Activated naive CD8-positive, alpha-beta T cell treated with anti-CD3 and anti-CD28 coated beads, Interleukin-2, amount 50 U/mL, for 16 hours (primary cell): ENCODE measurements around the gene FAM161A.
"Not testable (repeated sequence)": the region's sequence is repeated elsewhere in the genome, so short reads cannot be mapped to it uniquely, and the experiment has no call there.

ENCODE experiments used
- DNase-seq: peaks from one replicate; pipeline ENCODE4 v3.0.0-alpha.2; 2020; ENCODE audit warnings: low read depth, low spot score

FAM161A gene

DNA sequence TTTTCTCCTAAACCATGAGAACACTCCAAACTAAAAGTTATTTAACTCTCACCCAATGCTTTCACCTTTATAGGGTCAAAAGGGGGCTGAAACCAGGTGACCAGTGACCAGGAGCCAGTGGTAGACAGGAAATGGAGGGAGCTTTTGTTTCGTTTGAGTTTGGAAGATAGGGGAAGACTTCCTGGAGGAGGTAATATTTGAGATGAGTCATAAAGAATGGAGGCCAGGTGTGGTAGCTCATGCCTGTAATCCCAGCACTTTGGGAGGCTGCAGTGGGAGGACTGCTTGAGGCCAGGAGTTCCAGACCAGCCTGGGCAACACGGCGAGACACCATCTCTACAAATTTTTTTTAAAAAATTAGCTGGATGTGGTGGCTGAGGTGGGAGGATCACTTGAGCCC lies 8.5 kb downstream of the FAM161A start:
- no peak for DNase-seq

DNA sequence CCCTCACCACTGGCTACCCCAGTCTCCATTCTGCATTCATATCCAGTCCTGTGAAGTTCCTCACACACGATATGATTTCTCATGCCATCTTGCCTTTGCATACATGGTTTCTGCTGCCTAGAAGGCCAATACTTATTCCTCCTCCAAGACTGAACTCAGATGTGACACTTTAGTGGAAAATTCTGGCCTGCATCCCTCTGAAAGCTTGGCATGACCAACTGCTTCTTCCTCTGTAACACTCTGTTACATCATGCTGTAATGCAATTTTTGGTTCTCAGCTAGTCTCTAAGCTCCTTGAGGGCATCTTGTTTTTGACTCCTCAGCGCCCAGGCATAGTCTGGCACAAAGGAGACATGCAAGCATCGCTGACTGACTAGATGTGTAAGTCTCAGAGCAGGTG lies 12.6 kb downstream of the FAM161A start:
- no peak for DNase-seq

DNA sequence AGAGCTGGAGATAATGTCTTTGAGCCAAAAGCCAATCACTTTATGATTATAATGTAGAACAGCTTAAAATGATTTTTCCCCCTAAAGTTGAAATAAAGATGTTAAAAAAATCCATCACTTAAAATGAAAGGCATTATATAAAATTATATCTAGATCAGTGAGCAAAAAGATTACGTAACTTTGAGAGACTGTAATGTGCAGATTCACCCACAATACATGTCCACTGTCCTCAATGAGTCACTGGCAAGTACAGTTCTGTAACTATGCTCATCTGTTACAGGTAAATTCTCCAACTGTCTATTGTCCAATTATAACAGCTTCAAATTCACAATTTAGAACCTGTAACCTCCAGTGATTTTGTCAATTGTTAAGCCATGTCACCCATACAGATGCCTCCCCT lies 19.0 kb downstream of the FAM161A start:
- no peak for DNase-seq

DNA sequence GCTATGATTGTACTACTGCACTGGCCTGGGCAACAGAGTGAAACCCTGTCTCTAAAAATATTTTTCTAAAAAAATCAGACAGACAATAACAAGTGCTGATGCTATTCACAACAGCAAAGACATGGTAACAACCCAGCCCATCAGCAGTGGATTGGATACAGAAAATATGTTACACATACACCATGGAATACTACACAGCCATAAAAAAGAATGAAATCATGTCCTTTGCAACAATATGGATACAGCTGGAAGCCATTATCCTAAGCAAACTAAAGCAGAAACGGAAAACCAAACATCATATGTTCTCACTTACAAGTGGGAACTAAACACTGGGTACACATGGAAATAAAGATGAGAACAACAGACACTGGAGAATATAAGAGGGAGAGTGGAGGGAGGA lies 19.9 kb downstream of the FAM161A start:
- DNase-seq = no peak

DNA sequence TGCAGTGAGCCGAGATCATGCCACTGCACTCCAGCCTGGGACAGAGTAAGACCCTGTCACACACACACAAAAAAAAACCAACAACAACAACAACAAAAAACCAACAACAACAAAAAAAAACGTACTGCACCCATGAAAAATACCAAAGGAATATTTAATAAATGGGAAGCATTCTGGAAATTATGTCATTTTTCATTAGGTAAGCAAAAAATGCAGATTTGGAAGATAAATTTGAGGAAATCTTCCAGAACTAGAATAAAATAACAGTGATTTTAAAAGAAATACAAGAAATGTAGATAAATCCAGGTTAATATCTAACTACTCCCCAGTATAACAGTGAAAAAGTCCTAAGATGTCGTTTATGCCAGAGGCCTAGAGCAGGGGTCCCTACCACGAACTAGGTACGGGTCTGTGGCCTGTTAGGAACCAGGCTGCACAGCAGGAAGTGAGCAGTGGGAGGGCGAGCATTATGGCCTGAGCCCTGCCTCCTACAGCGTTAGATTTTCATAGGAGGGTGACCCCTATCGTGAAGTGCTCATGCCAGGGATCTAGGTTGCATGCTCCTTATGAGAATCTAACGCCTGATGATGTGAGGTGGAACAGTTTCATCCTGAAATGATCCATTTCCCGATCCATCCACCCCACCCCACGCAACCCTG lies 21.5 kb downstream of the FAM161A start:
- no peak for DNase-seq

DNA sequence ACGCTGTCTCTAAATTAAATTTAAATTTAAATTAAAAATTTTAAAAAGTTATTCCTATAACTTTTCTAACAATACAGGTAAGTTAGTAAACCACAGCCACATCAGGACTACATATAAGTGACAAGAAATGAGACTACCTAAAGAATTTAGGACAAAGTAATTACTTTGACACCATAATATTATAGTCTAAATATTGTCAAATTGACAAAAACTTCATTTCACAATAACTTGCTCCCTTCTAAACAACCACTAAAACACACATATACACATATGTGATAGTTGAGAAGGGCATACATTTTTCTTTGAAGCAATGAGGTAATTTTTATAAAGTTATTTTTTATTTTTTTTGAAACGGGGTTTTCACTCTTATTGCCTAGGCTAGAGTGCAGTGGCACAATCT lies 31.6 kb downstream of the FAM161A start:
- DNase-seq = no peak

DNA sequence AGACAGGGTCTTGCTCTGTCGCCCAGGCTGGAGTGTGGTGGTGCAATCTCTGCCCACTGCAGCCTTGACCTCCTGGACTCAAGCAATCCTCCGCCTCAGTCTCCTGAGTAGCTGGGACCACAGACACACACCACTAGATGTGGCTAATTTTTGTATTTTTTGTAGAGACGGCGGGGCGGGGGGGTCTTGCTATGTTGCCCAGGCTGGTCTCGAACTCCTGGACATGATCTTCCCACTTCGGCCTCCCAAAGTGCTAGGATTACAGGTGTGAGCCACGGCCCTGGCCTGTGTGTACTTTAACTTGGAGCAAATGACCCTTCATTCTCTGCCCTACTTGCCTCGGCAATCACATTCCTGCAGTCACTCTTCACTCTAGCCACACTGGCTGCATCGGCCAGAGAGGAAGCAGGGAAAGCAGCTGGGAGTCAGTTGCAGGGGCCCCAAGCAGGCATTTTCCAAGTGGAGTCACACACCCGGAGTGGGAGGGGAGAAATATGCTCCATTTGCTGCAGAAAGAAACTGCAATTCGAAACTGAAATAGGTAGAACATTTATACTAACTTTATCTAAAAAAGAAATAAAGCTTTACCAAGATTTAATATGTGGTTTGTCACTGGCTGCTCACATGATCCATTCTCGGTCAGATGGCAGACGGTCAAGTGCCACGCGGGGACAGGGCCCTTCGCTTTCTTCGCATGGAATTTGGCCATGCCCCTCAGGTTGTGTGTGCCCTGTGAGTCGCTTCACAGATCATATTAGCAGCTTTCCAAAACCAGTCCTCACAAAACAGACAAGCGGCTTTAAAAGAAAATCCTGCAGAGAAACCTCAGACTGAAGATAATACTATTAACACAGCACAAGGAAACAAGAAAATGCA lies 37.1 kb downstream of the FAM161A start:
- no peak for DNase-seq

DNA sequence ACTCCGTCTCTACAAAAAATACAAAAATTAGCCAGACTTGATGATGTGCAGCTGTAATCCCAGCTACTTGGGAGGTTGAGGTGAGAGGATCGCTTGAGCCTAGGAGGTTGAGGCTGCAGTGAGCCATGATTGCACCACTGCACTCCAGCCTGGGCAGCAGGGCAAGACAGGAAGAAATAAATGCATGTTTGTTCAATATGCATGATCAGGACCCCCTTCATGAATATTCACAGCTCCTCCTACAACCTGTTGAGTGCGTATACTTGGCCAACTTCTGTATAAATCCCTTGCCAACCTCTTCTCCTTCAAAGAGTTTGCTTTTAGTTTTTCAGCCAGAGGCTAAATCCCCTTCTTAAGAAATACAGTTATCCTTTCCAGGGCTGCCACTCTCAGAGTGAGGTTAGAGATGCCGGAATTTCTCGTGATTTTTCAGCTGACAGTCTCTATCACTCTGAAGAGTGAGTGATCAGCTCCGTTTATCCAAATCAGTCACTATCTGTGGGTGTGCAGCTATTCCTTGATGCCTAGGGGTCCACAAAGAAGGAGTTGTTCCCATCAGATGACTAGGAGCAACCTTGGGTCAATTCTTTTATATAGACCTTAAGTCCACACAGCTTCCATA lies 39.2 kb downstream of the FAM161A start:
- DNase-seq = no peak

DNA sequence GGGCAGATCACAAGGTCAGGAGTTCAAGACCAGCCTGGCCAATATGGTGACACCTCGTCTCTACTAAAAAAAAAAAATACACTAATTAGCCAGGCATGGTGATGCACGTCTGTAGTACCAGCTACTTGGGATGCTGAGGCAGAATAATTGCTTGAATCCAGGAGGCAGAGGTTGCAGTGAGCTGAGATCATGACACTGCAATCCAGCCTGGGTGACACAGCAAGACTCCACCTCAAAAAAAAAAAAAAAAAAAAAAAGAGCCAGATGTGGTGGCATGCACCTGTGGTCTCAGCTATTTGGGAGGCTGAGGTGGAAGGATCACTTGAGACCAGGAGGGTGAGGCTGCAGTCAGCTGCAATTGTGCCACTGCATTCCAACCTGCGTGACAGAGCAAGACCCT lies 40.5 kb downstream of the FAM161A start:
- not testable (repeated sequence) for DNase-seq

DNA sequence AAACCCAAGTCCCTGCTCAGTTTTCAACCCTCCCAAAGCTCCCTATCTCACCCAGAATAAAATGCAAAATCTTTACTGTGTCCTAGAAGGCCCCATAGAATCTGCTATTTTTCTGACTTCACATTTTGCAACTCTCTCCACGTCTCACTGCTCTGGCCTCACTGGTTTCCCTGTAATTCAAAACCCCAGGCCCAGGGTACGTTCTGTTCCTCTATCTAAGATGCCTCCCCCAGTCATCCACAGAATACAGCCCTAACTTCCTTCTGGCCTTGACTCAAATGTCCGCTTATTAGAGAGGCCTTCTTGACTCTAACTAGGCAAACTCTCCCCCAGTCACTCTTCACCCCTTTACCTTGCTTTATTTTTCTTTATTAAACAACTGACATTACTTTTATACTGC lies 42.0 kb downstream of the FAM161A start:
- no peak for DNase-seq

DNA sequence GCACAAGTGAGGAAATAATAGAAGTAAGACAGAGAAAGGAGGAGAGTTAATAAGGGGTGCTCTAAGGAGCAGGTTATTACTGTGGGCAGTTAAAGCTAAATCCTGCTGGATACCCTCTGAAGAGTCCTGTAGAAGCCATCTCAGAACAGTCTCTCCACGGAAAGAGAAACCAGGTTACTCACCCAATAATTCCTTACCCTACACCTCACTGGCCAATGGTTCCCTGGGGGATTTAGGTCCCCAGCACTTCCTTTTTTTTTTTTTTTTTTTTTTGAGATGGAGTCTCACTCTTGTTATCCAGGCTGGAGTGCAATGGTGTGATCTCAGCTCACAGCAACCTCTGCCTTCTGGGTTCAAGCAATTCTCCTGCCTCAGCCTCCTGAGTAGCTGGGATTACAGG lies 43.7 kb downstream of the FAM161A start:
- DNase-seq = not testable (repeated sequence)

DNA sequence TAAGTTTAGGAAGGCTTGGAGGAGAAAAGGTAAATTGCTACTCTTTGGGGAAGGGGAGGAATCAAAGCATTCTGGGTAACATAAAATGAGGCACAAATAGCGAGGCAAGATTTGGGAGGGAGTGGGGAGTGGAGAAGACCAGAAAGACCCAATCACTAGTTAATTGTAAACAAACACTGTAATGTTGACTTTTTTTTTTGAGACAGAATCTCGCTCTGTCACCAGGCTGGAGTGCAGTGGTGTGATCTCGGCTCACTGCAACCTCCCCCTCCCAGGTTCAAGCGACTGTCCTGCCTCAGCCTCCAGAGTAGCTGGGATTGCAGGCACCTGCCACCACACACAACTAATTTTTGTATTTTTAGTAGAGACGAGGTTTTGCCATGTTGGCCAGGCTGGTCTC lies 45.2 kb downstream of the FAM161A start:
- not testable (repeated sequence) for DNase-seq

DNA sequence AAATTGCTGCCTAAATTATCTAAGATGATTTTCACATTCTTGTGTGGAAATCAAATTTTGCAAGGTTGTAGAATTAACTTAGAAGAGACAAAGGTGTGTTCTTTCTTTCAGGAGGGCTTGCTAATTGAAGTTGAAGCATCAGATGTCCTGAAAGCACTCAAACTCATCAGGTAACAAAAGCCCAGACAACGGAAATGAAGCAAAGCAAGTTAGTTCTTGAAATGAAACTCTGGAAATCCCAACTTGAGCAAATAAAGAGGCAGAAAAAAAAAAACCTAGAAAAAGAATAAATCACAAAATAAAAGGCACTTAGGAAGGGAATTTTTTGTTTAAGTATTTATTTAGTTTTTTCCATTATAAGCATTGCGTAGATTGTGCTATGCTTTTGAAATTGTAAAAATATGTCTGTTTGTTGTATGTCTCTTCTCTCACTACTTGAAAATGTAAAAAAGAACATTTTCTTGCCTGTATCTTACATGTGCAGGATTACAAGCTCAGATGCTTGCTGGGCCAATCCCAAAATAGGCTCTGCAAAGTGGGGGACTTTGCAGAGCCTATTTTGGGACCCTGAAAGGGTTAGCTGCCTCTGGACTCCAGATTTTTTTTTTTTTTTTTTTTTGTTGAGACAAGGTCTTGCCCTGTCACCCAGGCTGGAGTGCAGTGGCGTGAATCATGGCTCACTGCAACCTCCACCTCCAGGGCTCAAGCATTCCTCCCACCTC lies 46.7 kb downstream of the FAM161A start:
- DNase-seq = no peak

DNA sequence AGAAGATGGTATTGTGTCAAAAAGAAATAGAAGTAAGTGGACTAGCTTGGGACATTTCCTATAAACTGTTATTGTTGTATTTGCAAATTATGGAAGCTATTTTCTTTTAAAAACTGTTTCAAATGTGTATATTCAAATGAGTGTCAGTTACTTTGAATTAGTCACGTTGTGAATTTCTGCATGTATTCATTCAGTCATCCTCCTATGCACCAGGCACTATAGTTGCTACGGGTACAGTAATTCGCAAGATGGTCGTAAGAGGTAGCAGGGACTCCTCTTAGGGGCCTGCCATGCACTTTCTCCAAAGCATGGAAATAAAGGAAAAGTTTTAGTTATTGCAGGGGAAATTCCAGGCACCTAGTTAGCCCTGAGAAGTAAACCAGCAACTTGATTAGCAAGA lies 51.3 kb downstream of the FAM161A start:
- DNase-seq = no peak

DNA sequence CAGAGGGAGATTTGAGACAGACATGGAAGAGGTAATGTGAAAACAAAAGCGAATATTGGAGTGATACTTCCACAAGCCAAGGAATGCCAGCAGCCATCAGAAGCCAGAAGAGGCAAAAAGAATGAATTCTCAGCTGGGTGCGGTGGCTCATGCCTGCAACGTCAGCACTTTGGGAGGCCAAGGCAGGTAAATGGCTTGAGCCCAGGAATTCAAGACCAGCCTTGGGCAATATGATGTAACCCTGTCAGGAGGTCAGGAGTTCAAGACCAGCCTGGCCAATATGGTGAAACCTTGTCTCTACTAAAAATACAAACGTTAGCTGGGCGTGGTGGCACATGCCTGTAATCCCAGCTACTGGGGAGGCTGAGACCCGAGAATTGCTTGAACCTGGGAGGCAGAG lies 54.8 kb downstream of the FAM161A start:
- DNase-seq = no peak

DNA sequence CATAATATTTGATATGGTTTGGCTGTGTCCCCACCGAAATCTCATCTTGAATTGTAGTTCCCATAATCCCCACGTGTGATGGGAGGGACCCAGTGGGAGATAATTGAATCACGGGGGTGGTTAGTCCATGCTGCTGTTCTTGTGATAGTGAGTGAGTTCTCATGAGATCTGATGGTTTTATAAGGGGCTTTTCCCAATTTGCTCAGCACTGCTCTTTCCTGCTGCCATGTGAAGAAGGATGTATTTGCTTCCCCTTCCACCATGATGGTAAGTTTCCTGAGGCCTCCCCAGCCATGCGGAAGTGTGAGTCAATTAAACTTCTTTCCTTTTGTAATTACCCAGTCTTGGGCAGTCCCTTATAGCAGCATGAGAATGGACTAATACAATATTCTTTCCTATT lies 56.4 kb downstream of the FAM161A start:
- not testable (repeated sequence) for DNase-seq

DNA sequence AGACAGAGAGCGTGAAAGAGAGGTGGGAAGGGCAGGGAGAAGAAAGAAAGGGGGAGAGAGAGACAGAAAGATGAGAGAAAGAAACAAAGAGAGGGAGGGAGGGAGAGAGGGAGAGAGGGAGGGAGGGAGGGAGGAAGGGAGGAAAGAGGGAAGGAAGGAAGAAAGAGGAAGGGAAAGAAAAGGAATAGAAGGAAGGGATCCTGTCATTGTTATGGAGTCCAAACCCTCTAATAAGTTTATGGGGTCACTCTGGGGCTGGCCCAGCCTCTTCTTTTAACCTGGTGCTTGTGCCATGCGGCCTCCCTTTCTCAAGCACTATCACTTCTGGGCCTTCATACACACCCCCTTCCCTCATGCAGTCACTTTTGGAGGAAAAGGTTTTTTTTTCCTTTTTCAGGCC lies 58.5 kb downstream of the FAM161A start:
- no peak for DNase-seq

DNA sequence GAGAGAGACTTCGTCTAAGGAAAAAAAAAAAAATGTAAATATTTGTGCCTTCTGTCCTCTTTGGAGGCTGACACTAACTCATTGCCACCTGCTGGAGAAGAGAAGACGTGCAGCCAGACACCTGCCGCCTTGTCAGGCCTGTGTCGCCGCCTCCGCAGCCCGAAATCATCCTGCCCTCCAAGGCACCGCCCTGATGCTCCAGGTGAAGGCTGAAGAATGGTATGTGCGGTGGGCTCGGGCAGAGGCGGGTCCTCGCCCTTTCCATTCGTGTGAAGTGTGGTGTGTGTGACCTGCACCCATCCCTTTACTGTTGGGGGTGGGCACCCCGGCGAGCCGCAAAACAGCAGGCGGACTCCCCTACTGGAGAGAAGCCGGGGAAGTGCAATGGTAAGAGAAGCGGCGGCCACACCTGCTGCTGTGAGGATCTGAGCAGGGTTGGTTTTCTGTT lies 60.4 kb downstream of the FAM161A start:
- peak; percentile 45 for DNase-seq

DNA sequence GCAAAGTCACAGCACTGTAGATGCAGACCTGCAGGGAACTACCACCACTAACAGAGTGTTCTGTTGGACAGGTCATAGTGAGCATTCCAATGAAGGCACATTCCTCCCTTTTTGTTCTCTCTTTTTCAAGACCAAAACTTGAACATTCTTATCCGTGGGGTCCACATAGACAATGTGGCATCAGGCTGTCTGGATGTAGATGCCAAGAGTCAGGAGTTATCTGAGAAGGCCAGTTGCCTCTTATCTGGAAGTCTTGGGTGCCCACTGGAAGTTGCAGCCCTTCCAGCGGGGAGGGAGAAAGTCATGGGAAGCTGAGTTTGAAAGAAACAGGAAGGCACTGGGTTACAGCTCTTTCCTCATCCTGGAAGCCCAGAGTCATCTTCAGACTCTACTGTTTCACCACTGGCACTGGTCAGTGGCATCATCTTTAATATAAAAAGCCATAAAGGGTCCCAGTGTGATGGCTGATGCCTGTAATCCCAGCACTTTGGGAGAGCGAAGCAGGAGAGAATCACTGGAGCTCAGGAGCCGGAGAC lies 61.4 kb downstream of the FAM161A start:
- no peak for DNase-seq

DNA sequence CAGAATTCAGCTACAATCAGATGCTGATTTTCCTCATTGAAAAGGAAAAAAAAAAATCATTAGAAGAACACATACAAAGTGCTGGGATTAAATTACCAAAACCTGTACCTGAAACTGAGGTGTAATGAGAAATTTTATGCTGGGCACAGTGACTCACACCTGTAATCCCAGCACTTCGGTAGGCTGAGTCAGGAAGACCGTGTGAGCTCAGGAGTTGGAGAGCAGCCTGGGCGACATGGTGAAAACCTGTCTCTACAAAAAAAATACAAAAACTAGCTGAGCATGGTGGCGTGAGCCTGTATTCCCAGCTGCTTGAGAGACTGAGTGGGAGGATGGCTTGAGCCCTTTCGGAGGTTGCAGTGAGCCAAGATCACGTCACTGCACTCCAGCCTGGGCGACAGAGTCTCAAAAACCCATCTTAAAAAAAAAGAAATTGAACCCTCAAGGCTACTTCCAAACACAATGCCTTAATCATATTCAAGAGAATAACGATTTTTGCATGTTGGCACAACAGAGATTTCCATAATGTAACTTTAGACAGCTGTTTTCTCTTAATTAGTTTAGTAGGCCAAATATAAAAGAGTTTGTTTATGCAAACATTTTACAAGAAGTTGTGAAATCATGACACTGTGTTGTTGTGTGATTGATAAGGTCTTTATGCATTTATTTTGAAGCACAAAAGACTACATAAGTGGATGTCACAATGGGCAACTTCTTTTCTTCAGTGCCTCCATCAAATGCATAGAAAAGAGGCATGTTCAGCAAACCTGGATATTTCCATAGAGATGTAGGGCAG lies 63.9 kb downstream of the FAM161A start:
- no peak for DNase-seq
